WERI-Rb-1 (cell line): ENCODE measurements around the gene CBFB.
"Not testable (repeated sequence)": the region's sequence is repeated elsewhere in the genome, so short reads cannot be mapped to it uniquely, and the experiment has no call there.

Source experiments
- DNase-seq: peaks from one replicate; pipeline ENCODE4 v3.0.0-alpha.2; 2020
- H3K27ac ChIP-seq: fragments of 250-450 bp; sonication (Bioruptor Pico); 2 replicates; pipeline ENCODE4 v1.5.1; 2020; ENCODE audit warnings: mild to moderate bottlenecking, moderate library complexity
- H3K27me3 ChIP-seq: fragments of 250-450 bp; sonication (Bioruptor Pico); 2 replicates; pipeline ENCODE4 v1.5.1; 2021; ENCODE audit warnings: mild to moderate bottlenecking, low read depth, moderate library complexity; ENCODE audit not compliant: insufficient read depth, severe bottlenecking
- H3K36me3 ChIP-seq: fragments of 250-450 bp; sonication (Bioruptor Pico); 2 replicates; pipeline ENCODE4 v1.5.1; 2020; ENCODE audit warnings: mild to moderate bottlenecking, moderate library complexity
- H3K4me3 ChIP-seq: 2 replicates; pipeline ENCODE4 v1.5.1; 2011; ENCODE audit warnings: low read depth, mild to moderate bottlenecking, control low read depth, low read length
- H3K9me3 ChIP-seq: fragments of 250-450 bp; sonication (Bioruptor Pico); 2 replicates; pipeline ENCODE4 v1.5.1; 2021; ENCODE audit warnings: mild to moderate bottlenecking, moderate library complexity; ENCODE audit not compliant: severe bottlenecking
- CTCF ChIP-seq: IDR thresholded peaks from 2 replicates; pipeline ENCODE4 v1.5.1; 2011; ENCODE audit warnings: low read depth, mild to moderate bottlenecking, control low read depth, inconsistent platforms, low read length

Gene CBFB

DNA sequence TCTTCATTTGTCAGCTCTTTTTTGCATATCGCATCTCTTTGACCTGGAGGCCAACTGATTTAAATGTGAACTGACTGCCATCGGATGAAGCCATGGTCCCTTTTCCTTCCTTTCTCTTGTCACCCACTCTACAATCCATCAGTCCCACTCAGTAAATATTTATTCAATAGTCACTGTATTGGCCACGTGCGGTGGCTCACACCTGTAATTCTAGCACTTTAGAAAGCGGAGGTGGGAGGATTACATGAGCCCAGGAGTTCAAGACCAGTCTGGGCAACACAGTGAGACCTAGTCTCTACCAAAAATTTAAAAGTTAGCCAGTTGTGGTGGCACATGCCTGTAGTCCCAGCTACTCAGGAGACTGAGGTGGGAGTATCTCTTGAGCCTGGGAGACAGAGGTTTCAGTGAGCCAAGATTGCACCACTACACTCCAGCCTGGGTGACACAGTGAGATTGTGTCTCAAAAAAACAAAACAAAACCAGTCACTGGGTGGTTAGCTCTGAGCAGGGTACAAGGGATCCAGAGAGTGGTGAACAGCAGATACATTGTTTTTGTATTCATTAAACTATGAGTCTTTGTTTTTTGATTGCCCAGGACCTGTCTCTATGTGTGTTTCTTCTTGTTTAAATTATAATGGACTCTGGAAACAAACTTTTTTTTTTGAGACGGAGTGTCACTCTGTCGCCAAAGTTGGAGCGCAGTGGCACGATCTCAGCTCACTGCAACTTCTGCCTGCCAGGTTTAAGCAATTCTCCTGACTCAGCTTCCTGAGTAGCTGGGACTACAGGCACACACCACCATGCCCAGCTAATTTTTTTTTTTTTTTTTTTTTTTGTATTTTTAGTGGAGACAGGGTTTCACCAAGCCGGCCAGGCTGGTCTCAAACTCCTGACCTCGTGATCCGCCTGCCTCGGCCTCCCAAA, 87.7 kb downstream of the CBFB start:
- peaks cover 21% of the 10 kb centered on the region for H3K36me3 ChIP-seq
- no peak for DNase-seq
- H3K9me3 ChIP-seq = no peaks in the 10 kb centered on the region
- no peak overlapping the region for H3K27ac ChIP-seq
- H3K27me3 ChIP-seq = no peaks in the 10 kb centered on the region
- TF ChIP-seq CTCF = no peak
- H3K4me3 ChIP-seq = no peak overlapping the region

DNA sequence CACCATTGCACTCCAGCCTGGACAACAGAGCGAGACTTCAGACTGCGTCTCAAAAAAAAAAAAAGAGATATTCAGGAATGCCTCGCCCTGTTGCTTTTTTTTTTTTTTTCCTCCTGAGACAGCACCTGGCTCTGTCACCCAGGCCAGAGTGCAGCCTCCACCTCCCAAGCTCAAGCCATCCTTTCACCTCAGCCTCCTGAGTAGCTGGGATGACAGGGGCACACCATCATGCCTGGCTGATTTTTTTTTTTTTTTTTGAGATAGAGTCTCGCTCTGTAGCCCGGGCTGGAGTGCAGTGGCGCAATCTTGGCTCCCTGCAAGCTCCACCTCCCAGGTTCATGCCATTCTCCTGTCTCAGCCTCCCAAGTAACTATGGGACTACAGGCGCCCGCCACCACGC, 88.8 kb downstream of the CBFB start:
- Histone ChIP-seq H3K27me3 (no peaks in the 10 kb centered on the region), H3K36me3 (peaks cover 26% of the 10 kb centered on the region)
- DNase-seq = no peak

GRCh38 chr16:67120025-67120424, 91.1 kb downstream of the CBFB start:
- H3K36me3 ChIP-seq = peaks cover 39% of the 10 kb centered on the region
- no peak overlapping the region for H3K27ac ChIP-seq
- no peak for TF ChIP-seq CTCF
- no peaks in the 10 kb centered on the region for H3K27me3 ChIP-seq
- H3K9me3 ChIP-seq = no peaks in the 10 kb centered on the region
- H3K4me3 ChIP-seq = no peak overlapping the region
- DNase-seq = no peak

More for the DNA sequence above, 88.8 kb downstream of the CBFB start:
- TF ChIP-seq CTCF = no peak
- no peaks in the 10 kb centered on the region for H3K9me3 ChIP-seq
- H3K4me3 ChIP-seq = no peak overlapping the region
- no peak overlapping the region for H3K27ac ChIP-seq

DNA sequence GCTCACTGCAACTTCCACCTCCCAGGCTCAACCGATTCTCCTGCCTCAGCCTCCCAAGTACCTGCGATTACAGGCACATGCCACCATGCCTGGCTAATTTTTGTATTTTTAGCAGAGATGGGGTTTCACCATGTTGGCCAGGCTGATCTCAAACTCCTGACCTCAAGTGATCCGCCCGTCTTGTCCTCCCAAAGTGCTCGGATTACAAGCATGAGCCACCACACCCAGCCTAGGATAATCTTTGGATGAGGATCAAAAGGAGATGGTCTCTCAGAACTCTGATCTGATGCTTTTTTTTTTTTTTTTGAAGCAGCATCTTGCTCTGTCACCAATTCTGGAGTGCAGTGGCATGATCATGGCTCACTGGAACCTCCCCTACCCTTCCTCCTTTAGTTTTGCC, 93.8 kb downstream of the CBFB start:
- H3K27ac ChIP-seq, H3K9me3 ChIP-seq, H3K4me3 ChIP-seq, H3K27me3 ChIP-seq: not testable (repeated sequence)
- peak; percentile 35 for DNase-seq
- H3K36me3 ChIP-seq = peaks cover 46% of the 10 kb centered on the region

- Histone ChIP-seq H3K9me3 (no peaks in the 10 kb centered on the region), H3K36me3 (peaks cover 37% of the 10 kb centered on the region), H3K27me3 (no peaks in the 10 kb centered on the region), H3K4me3 (no peak overlapping the region), H3K27ac (no peak overlapping the region)
- DNase-seq = no peak
- TF ChIP-seq CTCF = no peak
These were observed 99.5 kb downstream of the CBFB start for GRCh38 chr16:67128417-67128816.

- H3K9me3 ChIP-seq = no peaks in the 10 kb centered on the region
- no peak for DNase-seq
- H3K36me3 ChIP-seq = peaks cover 36% of the 10 kb centered on the region
- no peaks in the 10 kb centered on the region for H3K27me3 ChIP-seq
- no peak overlapping the region for H3K27ac ChIP-seq
- TF ChIP-seq CTCF = no peak
- H3K4me3 ChIP-seq = no peak overlapping the region
These were observed 99.9 kb downstream of the CBFB start for GRCh38 chr16:67128887-67129286.
